ENCODE measurements around the gene ERGIC1.

DNA sequence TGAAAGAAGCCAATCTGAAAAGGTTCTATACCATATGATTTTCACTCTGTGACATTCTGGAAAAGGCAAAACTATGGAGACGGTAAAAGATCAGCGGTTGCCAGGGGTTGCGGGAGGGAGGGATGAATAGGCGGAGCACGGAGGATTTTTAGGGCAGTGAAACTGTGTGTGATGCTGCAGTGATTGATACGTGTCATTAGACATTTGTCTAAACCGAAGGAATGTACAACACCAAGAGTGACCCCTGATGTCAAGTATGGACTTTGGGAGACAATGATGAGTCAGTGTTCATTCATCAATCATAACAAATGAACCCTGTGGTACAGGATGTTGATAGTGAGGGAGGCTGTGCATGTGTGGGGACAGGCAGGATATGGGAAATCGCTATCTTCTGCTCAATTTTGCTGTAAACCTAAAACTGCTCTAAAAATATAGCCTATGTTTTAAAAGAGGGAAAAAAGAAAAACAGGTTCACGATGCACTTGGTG, 34.4 kb downstream of the ERGIC1 start:
- TF ChIP-seq, protein P1, sequence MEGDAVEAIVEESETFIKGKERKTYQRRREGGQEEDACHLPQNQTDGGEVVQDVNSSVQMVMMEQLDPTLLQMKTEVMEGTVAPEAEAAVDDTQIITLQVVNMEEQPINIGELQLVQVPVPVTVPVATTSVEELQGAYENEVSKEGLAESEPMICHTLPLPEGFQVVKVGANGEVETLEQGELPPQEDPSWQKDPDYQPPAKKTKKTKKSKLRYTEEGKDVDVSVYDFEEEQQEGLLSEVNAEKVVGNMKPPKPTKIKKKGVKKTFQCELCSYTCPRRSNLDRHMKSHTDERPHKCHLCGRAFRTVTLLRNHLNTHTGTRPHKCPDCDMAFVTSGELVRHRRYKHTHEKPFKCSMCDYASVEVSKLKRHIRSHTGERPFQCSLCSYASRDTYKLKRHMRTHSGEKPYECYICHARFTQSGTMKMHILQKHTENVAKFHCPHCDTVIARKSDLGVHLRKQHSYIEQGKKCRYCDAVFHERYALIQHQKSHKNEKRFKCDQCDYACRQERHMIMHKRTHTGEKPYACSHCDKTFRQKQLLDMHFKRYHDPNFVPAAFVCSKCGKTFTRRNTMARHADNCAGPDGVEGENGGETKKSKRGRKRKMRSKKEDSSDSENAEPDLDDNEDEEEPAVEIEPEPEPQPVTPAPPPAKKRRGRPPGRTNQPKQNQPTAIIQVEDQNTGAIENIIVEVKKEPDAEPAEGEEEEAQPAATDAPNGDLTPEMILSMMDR (IDR thresholded peaks at IDR 0.05), result no peak
- TF ChIP-seq EP300 (IDR thresholded peaks at IDR 0.05) (no peak), POLR2A (IDR thresholded peaks at IDR 0.05) (no peak)

Measured in tibial nerve (tissue), 4 donors.